Large intestine (tissue), 3 donors: ENCODE results near the gene BCAR3. TPM values are rescaled to one million over a fixed set of nuclear protein-coding genes. Genes with fewer than 3 reads are reported as not detected.
"Not testable (repeated sequence)": the region's sequence is repeated elsewhere in the genome, so short reads cannot be mapped to it uniquely, and the experiment has no call there.

Experiments
- DNase-seq, 2 donors: peaks; one replicate each; pipeline versions ENCODE4 v3.0.0 to v3.0.0-alpha.2; 2013
- H3K27ac ChIP-seq: one replicate; pipeline ENCODE4 v1.5.1; 2013; ENCODE audit warnings: low read length
- H3K27me3 ChIP-seq: 2 replicates; pipeline ENCODE4 v1.6.1; 2013; ENCODE audit warnings: low read length; ENCODE audit not compliant: control insufficient read depth, insufficient read depth
- H3K36me3 ChIP-seq: 2 replicates; pipeline ENCODE4 v1.6.1; 2013; ENCODE audit warnings: low read length; ENCODE audit not compliant: control insufficient read depth, insufficient read depth
- H3K4me1 ChIP-seq: one replicate; pipeline ENCODE4 v1.6.1; 2013; ENCODE audit warnings: low read length; ENCODE audit not compliant: control insufficient read depth, insufficient read depth
- H3K4me3 ChIP-seq: one replicate; pipeline ENCODE4 v1.5.1; 2013; ENCODE audit warnings: low read length
- H3K9me3 ChIP-seq: one replicate; pipeline ENCODE4 v1.6.1; 2013; ENCODE audit warnings: mild to moderate bottlenecking, low read depth, low read length, moderate library complexity; ENCODE audit not compliant: control insufficient read depth
- WGBS: methylation state at CpG from one replicate; pipeline ENCODE4 v1.1.5; 2013; ENCODE audit warnings: low lambda C conversion rate; ENCODE audit not compliant: insufficient coverage; 5-methylcytosine and 5-hydroxymethylcytosine counted together
- polyA plus RNA-seq: library from polyadenylated mRNA; unstranded; fragments of 120-200 nt; gene quantifications from one replicate; pipeline ENCODE4 v1.2.1, GENCODE V29; 2013

The BCAR3 gene
- polyA plus RNA-seq, 1 donor, result 11.7 TPM

DNA sequence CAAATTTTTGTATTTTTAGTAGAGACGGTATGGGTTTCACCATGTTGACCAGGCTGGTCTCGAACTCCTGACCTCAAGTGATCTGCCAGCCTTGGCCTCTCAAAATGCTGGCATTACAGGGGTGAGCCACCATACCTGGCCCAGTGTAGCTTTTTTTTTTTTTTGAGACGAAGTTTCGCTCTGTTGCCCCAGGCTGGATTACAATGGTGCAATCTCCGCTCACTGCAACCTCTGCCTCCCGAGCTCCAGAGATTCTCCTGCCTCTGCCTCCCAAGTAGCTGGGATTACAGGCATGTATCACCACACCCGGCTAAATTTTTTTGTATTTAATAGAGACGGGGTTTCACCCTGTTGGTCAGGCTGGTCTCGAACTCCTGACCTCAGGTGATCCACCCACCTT lies 20.3 kb downstream of the BCAR3 start:
- WGBS, result no CpG with 5 or more reads among the region's 9 CpGs
- not testable (repeated sequence) for H3K27me3 ChIP-seq, H3K36me3 ChIP-seq, H3K9me3 ChIP-seq, DNase-seq, H3K4me3 ChIP-seq, H3K27ac ChIP-seq
- H3K4me1 ChIP-seq, result peaks cover 22% of the 10 kb centered on the region

GRCh38 chr1:93659822-93660503 lies 21.7 kb downstream of the BCAR3 start:
- peaks cover 22% of the 10 kb centered on the region for H3K4me1 ChIP-seq
- H3K9me3 ChIP-seq, result no peaks in the 10 kb centered on the region
- no peak overlapping the region for H3K4me3 ChIP-seq
- peak; percentile 37 to 72 for DNase-seq
- no CpG with 5 or more reads among the region's 9 CpGs for WGBS
- H3K36me3 ChIP-seq, result no peaks in the 10 kb centered on the region
- H3K27ac ChIP-seq, result peak overlapping the region; percentile 66
- H3K27me3 ChIP-seq, result no peaks in the 10 kb centered on the region

DNA sequence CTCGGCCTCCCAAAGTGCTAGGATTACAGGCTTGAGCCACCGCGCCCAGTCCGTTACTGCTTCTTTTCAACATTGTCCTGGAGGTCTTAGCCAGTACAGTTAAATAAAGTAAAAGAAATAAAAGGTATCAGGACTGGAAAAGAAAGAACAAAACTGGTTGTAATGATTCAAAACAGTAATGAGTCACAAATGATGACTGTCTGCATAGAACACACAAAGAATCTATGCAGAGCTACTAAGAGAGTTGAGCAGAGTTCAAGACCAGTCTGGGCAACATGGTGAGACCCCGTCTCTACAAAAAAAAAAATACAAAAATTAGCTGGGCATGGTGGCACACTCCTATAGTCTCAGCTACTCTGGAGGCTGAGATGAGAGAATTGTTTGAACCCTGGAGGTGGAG lies 23.4 kb downstream of the BCAR3 start:
- WGBS, result no CpG with 5 or more reads among the region's 5 CpGs
- Histone ChIP-seq H3K4me3 (no peak overlapping the region), H3K27me3 (no peaks in the 10 kb centered on the region), H3K36me3 (no peaks in the 10 kb centered on the region), H3K9me3 (no peaks in the 10 kb centered on the region), H3K4me1 (peaks cover 7% of the 10 kb centered on the region), H3K27ac (no peak overlapping the region)
- no peak for DNase-seq

DNA sequence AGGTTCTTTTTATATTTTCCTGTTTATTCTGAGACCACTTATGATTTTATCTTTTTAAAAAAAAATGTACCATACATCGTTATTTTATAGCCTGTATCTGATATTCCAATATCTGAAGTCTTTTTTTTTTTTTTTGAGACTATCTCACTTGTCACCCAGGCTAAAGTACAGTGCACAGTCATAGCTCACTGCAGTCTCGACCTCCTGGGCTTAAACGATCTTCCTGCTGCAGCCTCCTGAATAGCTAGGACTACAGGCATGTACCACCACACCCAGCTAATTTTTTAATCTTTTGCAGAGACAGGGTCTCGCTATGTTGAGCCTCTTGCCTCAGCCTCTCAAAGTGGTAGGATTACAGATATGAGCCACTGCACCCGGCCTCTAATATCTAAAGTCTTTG lies 25.1 kb downstream of the BCAR3 start:
- Histone ChIP-seq H3K4me3 (no peak overlapping the region), H3K27ac (no peak overlapping the region), H3K36me3 (no peaks in the 10 kb centered on the region), H3K4me1 (peaks cover 4% of the 10 kb centered on the region), H3K9me3 (no peaks in the 10 kb centered on the region), H3K27me3 (no peaks in the 10 kb centered on the region)
- DNase-seq, result peak in 1 of 2 donors; percentile 58
- WGBS, result 20% methylated on average over 1 of the region's 5 CpGs

DNA sequence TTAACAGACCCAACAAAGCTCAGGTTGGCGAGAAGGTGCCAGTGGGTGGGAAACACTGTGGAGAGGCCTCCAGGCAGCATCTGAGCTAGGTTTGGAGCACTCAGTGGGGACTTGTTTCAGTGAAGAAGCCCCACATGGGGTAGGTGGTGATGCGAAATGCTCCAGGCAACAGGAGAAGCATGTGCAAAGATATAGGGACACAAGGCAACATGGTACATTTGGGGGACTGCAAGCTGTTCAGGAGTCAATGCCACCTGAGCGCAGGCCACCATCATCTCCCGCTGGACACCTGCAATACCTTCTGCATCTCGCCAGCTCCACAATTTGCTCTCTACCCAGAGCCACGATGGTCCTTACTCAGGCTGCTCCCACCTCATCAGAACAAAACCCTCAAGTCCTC lies 28.0 kb downstream of the BCAR3 start:
- DNase-seq, result no peak
- no CpG with 5 or more reads among the region's 6 CpGs for WGBS
- no peaks in the 10 kb centered on the region for H3K4me1 ChIP-seq
- H3K4me3 ChIP-seq, result no peak overlapping the region
- H3K36me3 ChIP-seq, result no peaks in the 10 kb centered on the region
- H3K27me3 ChIP-seq, result no peaks in the 10 kb centered on the region
- H3K9me3 ChIP-seq, result no peaks in the 10 kb centered on the region
- H3K27ac ChIP-seq, result no peak overlapping the region

DNA sequence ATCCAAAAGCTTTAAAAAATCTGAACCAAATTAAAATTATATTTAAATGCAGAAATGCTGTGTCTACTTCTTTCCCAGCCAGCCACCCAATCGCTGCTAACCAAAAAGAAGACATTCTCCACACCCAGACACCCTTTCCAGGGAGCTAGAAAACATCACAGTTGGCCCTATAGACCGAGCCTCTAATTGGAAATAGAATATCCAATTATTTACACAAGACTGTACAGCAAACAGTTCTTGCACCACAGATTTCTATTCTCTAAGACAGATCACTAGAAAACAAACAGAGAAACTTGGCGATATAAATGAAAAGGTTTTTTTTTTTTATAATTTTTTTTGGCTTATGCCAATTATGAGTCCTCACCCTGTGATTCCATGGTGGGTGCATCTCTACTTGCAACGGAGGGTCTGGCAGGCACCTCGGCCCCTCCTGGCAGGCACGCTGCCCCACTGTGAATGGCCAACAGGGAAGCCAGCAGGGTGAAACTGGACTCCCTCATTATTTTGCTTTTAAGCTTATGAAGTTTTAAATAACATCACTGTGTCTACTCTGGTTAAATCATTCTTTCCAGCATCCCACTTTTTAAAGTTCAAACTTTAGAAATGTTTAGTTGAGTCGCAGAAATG lies 29.2 kb downstream of the BCAR3 start:
- Histone ChIP-seq H3K36me3 (no peaks in the 10 kb centered on the region), H3K27me3 (no peaks in the 10 kb centered on the region), H3K9me3 (no peaks in the 10 kb centered on the region), H3K4me3 (no peak overlapping the region), H3K4me1 (no peaks in the 10 kb centered on the region), H3K27ac (no peak overlapping the region)
- DNase-seq, result no peak
- 83% methylated on average over 2 of the region's 7 CpGs for WGBS

DNA sequence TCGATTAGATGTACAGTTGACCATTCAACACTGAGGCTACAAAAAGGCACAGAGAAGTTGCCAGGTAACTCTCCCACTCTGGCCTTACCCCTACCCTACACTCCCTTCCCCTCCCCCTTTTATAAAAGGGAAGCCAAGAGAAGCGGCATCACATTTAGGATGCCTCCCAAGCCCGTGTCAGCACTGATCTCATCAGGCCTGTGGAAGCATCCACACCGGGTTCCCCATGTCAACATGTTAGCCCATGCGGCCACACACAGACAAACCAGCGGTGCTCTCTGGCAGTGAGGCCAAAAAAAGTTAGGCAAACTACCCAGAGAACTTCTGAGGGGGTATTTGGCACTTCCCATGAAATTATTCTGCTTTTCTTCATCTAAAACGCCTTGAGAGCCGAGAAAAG lies 29.9 kb downstream of the BCAR3 start:
- 100% methylated on average over 1 of the region's 8 CpGs for WGBS
- DNase-seq, result no peak
- Histone ChIP-seq H3K36me3 (no peaks in the 10 kb centered on the region), H3K4me1 (no peaks in the 10 kb centered on the region), H3K9me3 (no peaks in the 10 kb centered on the region), H3K27me3 (no peaks in the 10 kb centered on the region), H3K4me3 (no peak overlapping the region), H3K27ac (no peak overlapping the region)

DNA sequence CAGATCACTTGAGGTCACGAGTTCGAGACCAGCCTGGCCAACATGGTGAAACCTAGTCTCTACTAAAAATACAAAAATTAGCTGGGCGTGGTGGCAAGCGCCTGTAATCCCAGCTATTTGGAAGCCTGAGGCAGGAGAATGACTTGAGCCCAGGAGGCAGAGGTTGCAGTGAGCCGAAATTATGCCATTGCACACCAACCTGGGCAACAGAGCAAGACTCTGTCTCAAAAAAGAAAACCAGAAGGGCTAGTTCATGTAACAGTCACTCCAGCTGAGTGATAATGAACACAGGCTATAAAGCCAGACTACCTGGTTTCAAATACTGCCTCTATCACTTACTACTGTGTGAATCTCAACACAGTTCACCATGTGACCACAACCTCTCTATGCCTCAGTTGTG lies 31.5 kb downstream of the BCAR3 start:
- H3K4me3 ChIP-seq, H3K4me1 ChIP-seq, H3K36me3 ChIP-seq, H3K27me3 ChIP-seq, H3K9me3 ChIP-seq, DNase-seq, H3K27ac ChIP-seq: not testable (repeated sequence)
- no CpG with 5 or more reads among the region's 5 CpGs for WGBS

DNA sequence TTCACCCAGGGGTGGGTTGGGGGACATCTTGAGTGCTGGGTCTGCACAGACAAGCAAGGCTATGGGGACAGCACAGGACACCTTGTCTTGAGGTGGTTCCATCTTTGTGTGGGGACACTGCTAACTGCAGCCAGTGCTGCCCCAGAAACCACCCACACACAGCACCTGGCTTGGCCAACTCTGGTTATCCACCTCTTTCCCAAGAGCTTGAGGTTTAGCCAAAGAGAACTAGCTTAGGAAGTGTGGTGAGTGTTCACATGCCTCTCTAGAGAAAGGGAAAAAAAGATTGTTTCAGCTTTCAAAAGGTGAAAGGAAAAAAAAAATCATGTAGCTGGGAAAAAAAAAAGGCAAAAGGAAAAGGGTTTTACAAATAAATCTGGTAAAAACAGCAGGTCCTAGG lies 32.4 kb downstream of the BCAR3 start:
- no peak for DNase-seq
- H3K27me3 ChIP-seq, result no peaks in the 10 kb centered on the region
- no peaks in the 10 kb centered on the region for H3K4me1 ChIP-seq
- H3K9me3 ChIP-seq, result no peaks in the 10 kb centered on the region
- no peak overlapping the region for H3K4me3 ChIP-seq
- no peak overlapping the region for H3K27ac ChIP-seq
- H3K36me3 ChIP-seq, result no peaks in the 10 kb centered on the region

DNA sequence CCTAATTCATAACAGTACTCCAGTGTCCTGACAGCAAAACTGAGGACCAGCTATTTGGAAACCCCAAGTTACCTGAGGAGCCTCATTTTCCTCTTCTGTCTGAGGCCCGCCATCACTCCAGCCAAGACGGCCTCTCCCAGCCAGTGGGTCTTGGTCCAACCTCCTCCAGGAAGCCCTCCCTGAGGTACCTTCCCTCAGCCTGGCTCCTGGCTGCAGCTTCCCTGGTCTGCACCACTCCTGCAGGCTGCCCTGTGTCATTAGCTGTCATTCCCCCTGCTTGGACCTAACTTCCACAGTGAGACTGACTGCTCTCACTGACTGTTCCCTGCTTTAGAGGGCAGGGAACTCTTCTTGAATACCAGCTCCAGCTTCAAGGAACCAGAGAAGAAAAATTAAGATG lies 33.0 kb downstream of the BCAR3 start:
- Histone ChIP-seq H3K36me3 (no peaks in the 10 kb centered on the region), H3K9me3 (no peaks in the 10 kb centered on the region), H3K4me1 (no peaks in the 10 kb centered on the region), H3K4me3 (no peak overlapping the region), H3K27me3 (no peaks in the 10 kb centered on the region), H3K27ac (no peak overlapping the region)
- no peak for DNase-seq
- no CpG with 5 or more reads among the region's 2 CpGs for WGBS

- Histone ChIP-seq H3K36me3 (peaks cover 4% of the 10 kb centered on the region), H3K27ac (no peak overlapping the region), H3K27me3 (no peaks in the 10 kb centered on the region), H3K4me1 (no peaks in the 10 kb centered on the region), H3K4me3 (no peak overlapping the region), H3K9me3 (no peaks in the 10 kb centered on the region)
- WGBS, result 100% methylated on average over 1 of the region's 5 CpGs
- DNase-seq, result no peak
Measured at GRCh38 chr1:93641527-93641926, 40.1 kb downstream of the BCAR3 start.
